HG03571 (cell line): ENCODE measurements around the gene WDR70.
"Not testable (repeated sequence)": the region's sequence is repeated elsewhere in the genome, so short reads cannot be mapped to it uniquely, and the experiment has no call there.

Experiments
- ATAC-seq: cut with Tn5 transposase; IDR thresholded peaks from one replicate; pipeline ENCODE4 v1.9.1; 2021; ENCODE audit not compliant: unreplicated experiment

Gene WDR70

GRCh38 chr5:37379100-37379628 lies at the start of gene WDR70:
Gene WDR70, plus strand, starts transcription at chr5:37379318. Its CDS starts 50 bp downstream, at chr5:37379368.
- peak; percentile 99 for ATAC-seq

GRCh38 chr5:37334754-37335153 lies 44.4 kb upstream of the WDR70 start:
- ATAC-seq: not testable (repeated sequence)

- ATAC-seq: not testable (repeated sequence)
Observed at GRCh38 chr5:37342741-37343140, 36.4 kb upstream of the WDR70 start.

- no peak for ATAC-seq
Observed at GRCh38 chr5:37355161-37355560, 24.0 kb upstream of the WDR70 start.

- ATAC-seq: no peak
Observed at GRCh38 chr5:37370550-37370863, 8.6 kb upstream of the WDR70 start.

GRCh38 chr5:37370864-37371726 lies 8.0 kb upstream of the WDR70 start, which contains the start of gene NUP155:
Gene NUP155, minus strand, starts transcription at chr5:37371106. Its CDS starts 129 bp downstream, at chr5:37370977.
- ATAC-seq: peak; percentile 94

GRCh38 chr5:37375091-37375490 lies 4.0 kb upstream of the WDR70 start:
- no peak for ATAC-seq

GRCh38 chr5:37378066-37378465 lies 1.1 kb upstream of the WDR70 start:
- ATAC-seq: not testable (repeated sequence)

GRCh38 chr5:37391591-37391990 lies 12.5 kb downstream of the WDR70 start:
- no peak for ATAC-seq

GRCh38 chr5:37396352-37396751 lies 17.2 kb downstream of the WDR70 start:
- no peak for ATAC-seq

- no peak for ATAC-seq
Observed at GRCh38 chr5:37400501-37400900, 21.4 kb downstream of the WDR70 start.

- ATAC-seq: no peak
Observed at GRCh38 chr5:37412515-37412914, 33.4 kb downstream of the WDR70 start.

- not testable (repeated sequence) for ATAC-seq
Observed at GRCh38 chr5:37415456-37415855, 36.3 kb downstream of the WDR70 start.

- ATAC-seq: no peak
Observed at GRCh38 chr5:37417347-37417746, 38.2 kb downstream of the WDR70 start.

GRCh38 chr5:37424441-37424840 lies 45.3 kb downstream of the WDR70 start:
- no peak for ATAC-seq

- ATAC-seq: no peak
Observed at GRCh38 chr5:37428044-37428443, 48.9 kb downstream of the WDR70 start.

- ATAC-seq: no peak
Observed at GRCh38 chr5:37435261-37435660, 56.1 kb downstream of the WDR70 start.

- no peak for ATAC-seq
Observed at GRCh38 chr5:37436146-37436934, 57.2 kb downstream of the WDR70 start.

GRCh38 chr5:37437711-37438110 lies 58.6 kb downstream of the WDR70 start:
- no peak for ATAC-seq

GRCh38 chr5:37445783-37446182 lies 66.7 kb downstream of the WDR70 start:
- not testable (repeated sequence) for ATAC-seq

- no peak for ATAC-seq
Observed at GRCh38 chr5:37448941-37449340, 69.8 kb downstream of the WDR70 start.

GRCh38 chr5:37451991-37452390 lies 72.9 kb downstream of the WDR70 start:
- not testable (repeated sequence) for ATAC-seq
